Measurements from ENCODE around the gene SH3PXD2A. TPM values are rescaled to one million over a fixed set of nuclear protein-coding genes. Genes with fewer than 3 reads are reported as not detected.

The SH3PXD2A gene
- total and polyA plus RNA-seq, 10 of the 15 experiments (the other 5 are each of a cell fraction or from before 2014, with no cell fraction given) = 0.63 to 14.0 (median 4.4) TPM

DNA sequence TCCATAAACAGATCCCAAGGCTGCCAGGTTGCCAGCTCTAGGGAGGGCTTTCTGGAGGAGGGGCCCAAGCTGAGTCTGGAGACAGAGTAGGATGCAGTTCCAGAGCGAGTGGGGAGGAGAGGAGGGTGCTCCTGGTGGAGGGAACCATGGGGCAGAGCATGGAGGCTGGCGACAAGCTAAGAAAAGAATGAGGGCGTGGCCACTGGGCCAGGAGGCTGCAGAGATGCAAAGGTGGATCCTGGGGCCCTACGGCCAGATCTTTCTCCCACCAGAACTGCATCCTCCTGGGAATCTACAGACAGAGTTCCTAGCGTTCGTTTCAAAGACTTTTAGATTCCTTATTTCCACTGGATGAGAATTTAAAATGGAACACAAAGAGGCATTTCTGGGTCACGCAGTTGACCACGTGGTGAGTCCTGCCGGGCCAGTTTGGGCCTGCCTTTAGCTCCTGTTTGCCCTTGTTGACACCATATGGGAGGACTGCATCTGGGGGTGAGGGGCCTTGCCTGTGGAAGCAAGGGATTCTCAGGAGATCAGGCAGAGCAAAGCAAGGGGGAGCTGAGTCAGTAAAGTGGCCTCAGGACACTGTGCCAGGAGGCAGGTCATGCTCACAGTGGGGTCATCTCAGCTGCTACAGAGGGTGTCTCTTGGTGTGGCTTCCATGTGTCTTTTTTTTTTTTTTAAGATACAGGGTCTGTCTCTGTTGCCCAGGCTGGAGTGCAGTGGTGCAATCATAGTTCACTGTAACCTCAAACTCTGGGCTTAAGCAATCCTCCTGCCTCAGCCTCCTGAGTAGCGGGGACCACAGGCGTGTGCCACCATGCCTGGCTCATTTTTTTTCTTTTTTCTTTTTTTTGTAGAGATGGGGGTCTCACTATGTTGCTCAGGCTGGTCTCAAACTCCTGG lies 137.8 kb downstream of the SH3PXD2A start (continued):
- TF ChIP-seq BHLHE40 (IDR thresholded peaks at IDR 0.05; ENCODE audit: borderline replicate concordance in 1 of 2, low read depth in 2 of 2, low read length in 1 of 2) (no peak), POU2F2 (IDR thresholded peaks at IDR 0.05; ENCODE audit: borderline replicate concordance, low read depth, low read length) (no peak), ZBED1 (IDR thresholded peaks at IDR 0.05; ENCODE audit: borderline replicate concordance) (no peak), TCF7 (IDR thresholded peaks at IDR 0.05; ENCODE audit: borderline replicate concordance) (no peak), POLR2AphosphoS5 (IDR thresholded peaks at IDR 0.05; ENCODE audit: low read length) (no peak), RELA (IDR thresholded peaks at IDR 0.05; ENCODE audit: borderline replicate concordance, partially characterized antibody) (no peak)

DNA sequence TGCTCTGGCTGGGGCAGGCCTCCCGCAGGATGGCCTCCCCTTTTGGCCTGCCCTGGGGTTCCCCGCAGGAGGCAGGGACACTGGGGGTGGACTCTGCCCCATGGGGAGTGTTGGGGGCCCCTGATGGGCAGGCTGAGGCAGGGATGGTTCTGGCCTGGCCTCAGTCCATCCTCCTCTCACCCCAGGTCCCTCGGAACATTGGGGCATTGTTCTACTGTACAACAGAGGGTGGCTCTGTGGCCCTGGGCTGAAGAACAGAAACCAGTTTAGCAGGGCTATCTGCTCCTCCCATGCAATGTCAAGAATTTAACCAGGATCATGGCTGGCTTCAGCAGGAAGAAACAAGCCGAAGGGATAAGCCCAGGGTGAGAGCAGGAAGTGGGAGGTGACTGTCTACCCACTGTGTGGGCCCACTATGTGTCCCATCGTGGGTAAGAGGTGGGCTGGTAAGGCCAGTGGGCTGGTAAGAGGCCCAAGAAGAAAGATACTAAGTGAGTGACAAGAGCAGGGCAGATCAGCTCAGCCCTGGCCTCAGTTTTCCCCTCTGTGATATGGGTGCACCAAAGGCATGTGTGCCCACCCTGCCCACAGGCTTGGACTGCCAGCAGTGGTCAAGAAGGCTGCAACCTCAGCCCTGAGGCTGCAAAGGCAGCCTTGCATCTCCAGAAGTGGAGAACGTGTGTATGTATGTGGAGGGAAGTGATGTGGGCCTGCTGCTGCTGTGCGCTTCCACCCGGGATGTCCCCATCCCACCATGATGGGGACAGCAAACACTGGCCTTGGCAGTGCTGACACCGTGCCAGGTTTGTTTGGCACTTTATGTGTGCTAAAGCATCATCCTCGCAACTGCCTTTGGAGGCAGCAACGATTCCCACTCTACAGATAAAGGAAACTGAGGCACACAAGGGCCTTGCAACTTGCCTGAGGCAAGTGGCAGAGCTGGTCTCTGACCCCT lies 138.9 kb downstream of the SH3PXD2A start:
- Histone ChIP-seq H3K27ac (ENCODE audit: control insufficient read depth, insufficient read depth) (no peak overlapping the region), H3K27me3 (replicated peaks in 1 of 2; ENCODE audit: control insufficient read depth in 2 of 2, insufficient read depth in 2 of 2, low read length in 1 of 2) (no peaks in the 10 kb centered on the region; a peak in 1 of 4 replicates), H3K4me2 (ENCODE audit: control insufficient read depth, insufficient read depth) (no peak overlapping the region), H4K20me1 (ENCODE audit: control insufficient read depth, insufficient read depth) (no peaks in the 10 kb centered on the region), H3K9me3 (replicated peaks; ENCODE audit: control insufficient read depth, insufficient read depth, low read length) (no peaks in the 10 kb centered on the region), H2AFZ (ENCODE audit: control insufficient read depth, low read depth, low read length) (no peak overlapping the region), H3K79me2 (ENCODE audit: control insufficient read depth, insufficient read depth, low read length) (no peaks in the 10 kb centered on the region), H3K4me3 (no peak overlapping the region), H3K36me3 (ENCODE audit: control insufficient read depth in 2 of 2, insufficient read depth in 2 of 2, low read length in 1 of 2) (no peaks in the 10 kb centered on the region), H3K4me1 (ENCODE audit: control insufficient read depth, insufficient read depth, low read length) (no peaks in the 10 kb centered on the region), H3K9ac (ENCODE audit: control insufficient read depth, insufficient read depth, low read length) (no peak overlapping the region)
- BruUV-seq (replicated peaks) = no TSS peak
- intact Hi-C loops (cut with micrococcal nuclease; ENCODE audit: unreplicated experiment) = no loop called here
- ChIA-PET CTCF (interaction anchor here (1.3 kb wide), 1 partner anchor 142 kb away, joined by 5 read pairs; no protein-coding TSS in a partner anchor), RAD21 (ENCODE audit: unreplicated experiment) (interaction anchor here (2.4 kb wide), 1 partner anchor 141 kb away, joined by 9 read pairs; no protein-coding TSS in a partner anchor), POLR2A (no interaction called here), SMC1A (ENCODE audit: uncharacterized antibody, unreplicated experiment) (interaction anchor here (6.7 kb wide), 1 partner anchor 141 kb away, joined by 50 read pairs; no protein-coding TSS in a partner anchor)
- FAIRE-seq (no peak), DNase-seq (ENCODE audit: low read depth, low spot score) (no peak), ATAC-seq (no peak)
- in situ Hi-C loops (cut with MboI) = loop anchor here (10.0 kb wide), 1 partner anchor 488 kb away; no protein-coding TSS in a partner anchor
- 39% methylated on average over 11 of the region's 11 CpGs for WGBS (ENCODE audit: insufficient coverage, insufficient replicate concordance, low lambda C conversion rate, missing lambda C conversion rate)
- no peak for TF ChIP-seq WRNIP1 (IDR thresholded peaks at IDR 0.05; ENCODE audit: borderline replicate concordance, low read depth, low read length)
- no peak for TF ChIP-seq NR2F1 (conservative IDR thresholded peaks at IDR 0.05)
- TF ChIP-seq ZNF384 (IDR thresholded peaks at IDR 0.05; ENCODE audit: borderline replicate concordance, low read depth, low read length) = no peak
- TF ChIP-seq, protein P1, sequence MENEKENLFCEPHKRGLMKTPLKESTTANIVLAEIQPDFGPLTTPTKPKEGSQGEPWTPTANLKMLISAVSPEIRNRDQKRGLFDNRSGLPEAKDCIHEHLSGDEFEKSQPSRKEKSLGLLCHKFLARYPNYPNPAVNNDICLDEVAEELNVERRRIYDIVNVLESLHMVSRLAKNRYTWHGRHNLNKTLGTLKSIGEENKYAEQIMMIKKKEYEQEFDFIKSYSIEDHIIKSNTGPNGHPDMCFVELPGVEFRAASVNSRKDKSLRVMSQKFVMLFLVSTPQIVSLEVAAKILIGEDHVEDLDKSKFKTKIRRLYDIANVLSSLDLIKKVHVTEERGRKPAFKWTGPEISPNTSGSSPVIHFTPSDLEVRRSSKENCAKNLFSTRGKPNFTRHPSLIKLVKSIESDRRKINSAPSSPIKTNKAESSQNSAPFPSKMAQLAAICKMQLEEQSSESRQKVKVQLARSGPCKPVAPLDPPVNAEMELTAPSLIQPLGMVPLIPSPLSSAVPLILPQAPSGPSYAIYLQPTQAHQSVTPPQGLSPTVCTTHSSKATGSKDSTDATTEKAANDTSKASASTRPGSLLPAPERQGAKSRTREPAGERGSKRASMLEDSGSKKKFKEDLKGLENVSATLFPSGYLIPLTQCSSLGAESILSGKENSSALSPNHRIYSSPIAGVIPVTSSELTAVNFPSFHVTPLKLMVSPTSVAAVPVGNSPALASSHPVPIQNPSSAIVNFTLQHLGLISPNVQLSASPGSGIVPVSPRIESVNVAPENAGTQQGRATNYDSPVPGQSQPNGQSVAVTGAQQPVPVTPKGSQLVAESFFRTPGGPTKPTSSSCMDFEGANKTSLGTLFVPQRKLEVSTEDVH (IDR thresholded peaks at IDR 0.05; ENCODE audit: low read depth, partially characterized antibody) = no peak
- TF ChIP-seq IKZF1 (conservative IDR thresholded peaks at IDR 0.05) = no peak
- no peak for TF ChIP-seq NFIC (IDR thresholded peaks at IDR 0.05; ENCODE audit: low read depth, low read length)
- no peak for TF ChIP-seq ZNF217 (IDR thresholded peaks at IDR 0.05)
- TF ChIP-seq, protein P2, sequence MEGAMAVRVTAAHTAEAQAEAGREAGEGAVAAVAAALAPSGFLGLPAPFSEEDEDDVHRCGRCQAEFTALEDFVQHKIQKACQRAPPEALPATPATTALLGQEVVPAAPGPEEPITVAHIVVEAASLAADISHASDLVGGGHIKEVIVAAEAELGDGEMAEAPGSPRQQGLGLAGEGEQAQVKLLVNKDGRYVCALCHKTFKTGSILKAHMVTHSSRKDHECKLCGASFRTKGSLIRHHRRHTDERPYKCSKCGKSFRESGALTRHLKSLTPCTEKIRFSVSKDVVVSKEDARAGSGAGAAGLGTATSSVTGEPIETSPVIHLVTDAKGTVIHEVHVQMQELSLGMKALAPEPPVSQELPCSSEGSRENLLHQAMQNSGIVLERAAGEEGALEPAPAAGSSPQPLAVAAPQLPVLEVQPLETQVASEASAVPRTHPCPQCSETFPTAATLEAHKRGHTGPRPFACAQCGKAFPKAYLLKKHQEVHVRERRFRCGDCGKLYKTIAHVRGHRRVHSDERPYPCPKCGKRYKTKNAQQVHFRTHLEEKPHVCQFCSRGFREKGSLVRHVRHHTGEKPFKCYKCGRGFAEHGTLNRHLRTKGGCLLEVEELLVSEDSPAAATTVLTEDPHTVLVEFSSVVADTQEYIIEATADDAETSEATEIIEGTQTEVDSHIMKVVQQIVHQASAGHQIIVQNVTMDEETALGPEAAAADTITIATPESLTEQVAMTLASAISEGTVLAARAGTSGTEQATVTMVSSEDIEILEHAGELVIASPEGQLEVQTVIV (IDR thresholded peaks at IDR 0.05; ENCODE audit: borderline replicate concordance, partially characterized antibody) = no peak
- no peak for TF ChIP-seq YBX1 (IDR thresholded peaks at IDR 0.05)

All from GM12878 (cell line).